Prostate gland (tissue), 2 donors: ENCODE results near the gene SLC17A9. TPM values are rescaled to one million over a fixed set of nuclear protein-coding genes. Genes with fewer than 3 reads are reported as not detected.
A peak's percentile ranks its signal among the peaks of the same experiment; 100 is the strongest.

Experiments used
- DNase-seq: peaks from one replicate; pipeline ENCODE4 v3.0.0-alpha.2; 2019; ENCODE audit warnings: low spot score
- H3K27ac ChIP-seq, 2 donors: fragments of 200-600 bp; sonication (generic); 2 replicates each; pipeline ENCODE4 v1.5.1; 2017 to 2019
- H3K27me3 ChIP-seq: fragments of 200-600 bp; sonication (generic); replicated peaks from 2 replicates; pipeline ENCODE4 v1.5.1; 2019; ENCODE audit not compliant: insufficient read depth
- H3K36me3 ChIP-seq, 2 donors: fragments of 200-600 bp; sonication (generic); 1 replicate in 1 of 2; 2 replicates in 1 of 2; pipeline versions ENCODE4 v1.5.1 to v1.8.1; 2017 to 2019
- H3K4me1 ChIP-seq: fragments of 200-600 bp; sonication (generic); replicated peaks from 2 replicates; pipeline ENCODE4 v1.5.1; 2019
- H3K4me3 ChIP-seq, 2 donors: fragments of 200-600 bp; sonication (generic); 2 replicates each; pipeline ENCODE4 v1.5.1; 2017 to 2019
- H3K9me3 ChIP-seq: fragments of 200-600 bp; sonication (generic); 2 replicates; pipeline ENCODE4 v1.5.1; 2017
- CTCF ChIP-seq, 4 experiments: fragments of 200-600 bp in 2 of 4; fragments of 450-650 bp in 2 of 4; sonication (generic) in 2 of 4; IDR thresholded peaks; 1 replicate in 3 of 4; 2 replicates in 1 of 4; pipeline ENCODE4 v1.5.1; 2016 to 2019; ENCODE audit warnings: antibody characterized with exemption in 4 of 4, mild to moderate bottlenecking in 2 of 4, moderate library complexity in 2 of 4
- POLR2A ChIP-seq: fragments of 450-650 bp; IDR thresholded peaks from one replicate; pipeline ENCODE4 v1.6.1; 2016; ENCODE audit warnings: antibody characterized with exemption, mild to moderate bottlenecking
- POLR2AphosphoS5 ChIP-seq: sonication (generic); formaldehyde crosslinking; IDR thresholded peaks from one replicate; pipeline ENCODE4 v1.6.1; 2017; ENCODE audit warnings: antibody characterized with exemption
- WGBS: methylation state at CpG from one replicate; pipeline ENCODE4 v1.1.5; 2018; 5-methylcytosine and 5-hydroxymethylcytosine counted together
- intact Hi-C: fragments of 100-400 bp; cut with DNase I; formaldehyde crosslinking; loops from one replicate; pipeline ENCODE4 v1.14.2; 2022
- total RNA-seq, 2 donors: library from RNA; depleted of rRNA; stranded (reverse); fragments of >200 nt; gene quantifications; one replicate each; pipeline ENCODE4 v1.1.0, GENCODE V29; 2016

Gene SLC17A9
- total RNA-seq, 2 donors from 2014 or later, result 0.41 to 3.5 TPM

- peaks cover 9% of the 10 kb centered on the region for H3K4me1 ChIP-seq
- H3K9me3 ChIP-seq, result no peaks in the 10 kb centered on the region
- no peak for DNase-seq
- H3K36me3 ChIP-seq, result no peaks in the 10 kb centered on the region
- no peaks in the 10 kb centered on the region for H3K27me3 ChIP-seq
- intact Hi-C loops, result no loop called here
- H3K27ac ChIP-seq, result no peak overlapping the region
- WGBS, result 86% methylated on average over 7 of the region's 8 CpGs
- TF ChIP-seq CTCF (IDR thresholded peaks at IDR 0.05), result no peak
- TF ChIP-seq POLR2AphosphoS5, result no peak
- TF ChIP-seq POLR2A, result no peak
- no peak overlapping the region for H3K4me3 ChIP-seq
These were observed 575 bp upstream of the SLC17A9 start for GRCh38 chr20:62951896-62952372.

GRCh38 chr20:62952968-62953838, 694 bp downstream of the SLC17A9 start:
- WGBS, result 77% methylated on average over 18 of the region's 19 CpGs
- no peak for TF ChIP-seq POLR2AphosphoS5
- no peak for TF ChIP-seq POLR2A
- no peak for TF ChIP-seq CTCF (IDR thresholded peaks at IDR 0.05)
- intact Hi-C loops, result no loop called here
- peak overlapping the region; percentile 56 to 73 for H3K27ac ChIP-seq
- H3K4me3 ChIP-seq, result peak overlapping the region in 1 of 2 donors; percentile 12
- no peak for DNase-seq
- H3K36me3 ChIP-seq, result no peaks in the 10 kb centered on the region
- H3K4me1 ChIP-seq, result peaks cover 9% of the 10 kb centered on the region
- H3K27me3 ChIP-seq, result no peaks in the 10 kb centered on the region
- no peaks in the 10 kb centered on the region for H3K9me3 ChIP-seq

- WGBS, result 7% methylated on average over 32 of the region's 32 CpGs
- Histone ChIP-seq H3K4me3 (peak overlapping the region in 1 of 2 donors; percentile 8), H3K27ac (peak overlapping the region; percentile 56 to 73), H3K9me3 (no peaks in the 10 kb centered on the region), H3K27me3 (no peaks in the 10 kb centered on the region), H3K4me1 (peaks cover 9% of the 10 kb centered on the region), H3K36me3 (no peaks in the 10 kb centered on the region)
- peak; percentile 32 for DNase-seq
- intact Hi-C loops, result no loop called here
- TF ChIP-seq POLR2AphosphoS5, result peak; percentile 17
- peak; percentile 40 for TF ChIP-seq POLR2A
- no peak for TF ChIP-seq CTCF (IDR thresholded peaks at IDR 0.05)
These were observed 1.6 kb downstream of the SLC17A9 start for GRCh38 chr20:62953839-62954703.

- H3K27me3 ChIP-seq, result no peaks in the 10 kb centered on the region
- 69% methylated on average over 23 of the region's 23 CpGs for WGBS
- TF ChIP-seq POLR2AphosphoS5 (no peak), POLR2A (no peak), CTCF (IDR thresholded peaks at IDR 0.05) (no peak)
- DNase-seq, result no peak
- intact Hi-C loops, result no loop called here
- H3K4me1 ChIP-seq, result peaks cover 9% of the 10 kb centered on the region
- no peaks in the 10 kb centered on the region for H3K9me3 ChIP-seq
- H3K36me3 ChIP-seq, result no peaks in the 10 kb centered on the region
- no peak overlapping the region for H3K4me3 ChIP-seq
- H3K27ac ChIP-seq, result no peak overlapping the region
These were observed 3.2 kb downstream of the SLC17A9 start for GRCh38 chr20:62955519-62956386.
